Pancreas (tissue), 10 donors: ENCODE measurements around the gene SLCO4A1. TPM values are rescaled to one million over a fixed set of nuclear protein-coding genes. Genes with fewer than 3 reads are reported as not detected.

ENCODE experiments used
- ATAC-seq, 4 donors: fragments of 200-7000 bp; cut with Tn5 transposase; one replicate each; pipeline versions ENCODE4 v1.8.0 to v1.9.1; 2020; ENCODE audit warnings: mild to moderate bottlenecking in 4 of 4, moderate library complexity in 4 of 4
- DNase-seq, 6 donors: peaks; one replicate each; pipeline ENCODE4 v3.0.0-alpha.2; 2020
- FAIRE-seq: peaks from 2 replicates; lab custom pipeline; 2012; peaks lifted over from hg19 to GRCh38; lab: Jason Lieb, UNC
- H3K27ac ChIP-seq, 4 donors: fragments of 200-600 bp; sonication (generic); 1 replicate in 3 of 4; 2 replicates in 1 of 4; pipeline versions ENCODE4 v1.5.0 to v1.8.0; 2020
- H3K27me3 ChIP-seq, 4 donors: fragments of 200-600 bp; one replicate each; pipeline ENCODE4 v1.8.0; 2021
- H3K36me3 ChIP-seq, 3 donors: fragments of 200-600 bp; sonication (generic) in 1 of 3; one replicate each; pipeline versions ENCODE4 v1.5.0 to v1.8.0; 2020 to 2021
- H3K4me1 ChIP-seq, 3 donors: fragments of 200-600 bp; one replicate each; pipeline ENCODE4 v1.8.0; 2021
- H3K4me3 ChIP-seq, 4 donors: fragments of 200-600 bp; sonication (generic) in 2 of 4; one replicate each; pipeline versions ENCODE4 v1.5.0 to v1.8.0; 2020 to 2021
- H3K9me3 ChIP-seq, 4 donors: fragments of 200-600 bp; one replicate each; pipeline ENCODE4 v1.8.0; 2021
- WGBS, 2 donors: extraction: QIAGEN DNeasy Blood & Tissue Kit; methylation state at CpG; one replicate each; pipeline ENCODE4 v1.1.7; 2013; 5-methylcytosine and 5-hydroxymethylcytosine counted together
- intact Hi-C, 3 donors: fragments of 100-400 bp; cut with DNase I; formaldehyde crosslinking; loops; one replicate each; pipeline versions ENCODE4 v1.11.1 to v1.14.2; 2022
- polyA plus RNA-seq, 2 donors: library from polyadenylated mRNA; stranded (reverse); fragments of 200-250 nt; gene quantifications; one replicate each; pipeline ENCODE4 v1.2.3, GENCODE V29; 2013
- total RNA-seq, 6 donors: library from RNA; stranded (reverse); fragmentation: NEBNext Ultra II Directional in 4 of 6; extraction: Animal tissue kit (Norgen Biotek cat#: 25700) in 4 of 6; gene quantifications; one replicate each; pipeline versions ENCODE4 v1.2.1 to v1.2.4, GENCODE V29; 2021 to 2023
- TF ChIP-seq, protein P1 (sequence below), 4 donors: fragments of 200-600 bp; sonication (generic) in 3 of 4; IDR thresholded peaks; one replicate each; pipeline versions ENCODE4 v1.5.0 to v1.8.0; 2021; ENCODE audit warnings: antibody characterized with exemption in 4 of 4
- donor health status: healthy with polysubstance abuse.
- donor health status: DM: no; HTN: no; CAD: no; lungs with moderate emphysema.
- donor health status: DM: no; HTN: no; CAD: no.
- donor health status: control.
- donor health status: control.
- donor health status: Bipolar disorder and iron deficiency.
- donor health status: DM: yes; HTN: yes; CAD: no.
- donor health status: DM: no; HTN: no; CAD: no.
- donor health status: DM: no; HTN: no; CAD: no.
- donor health status: DM: yes; HTN: yes; CAD: no.

Gene SLCO4A1
- total and polyA plus RNA-seq, 8 donors: 1.2 to 15.9 (median 2.2) TPM

DNA sequence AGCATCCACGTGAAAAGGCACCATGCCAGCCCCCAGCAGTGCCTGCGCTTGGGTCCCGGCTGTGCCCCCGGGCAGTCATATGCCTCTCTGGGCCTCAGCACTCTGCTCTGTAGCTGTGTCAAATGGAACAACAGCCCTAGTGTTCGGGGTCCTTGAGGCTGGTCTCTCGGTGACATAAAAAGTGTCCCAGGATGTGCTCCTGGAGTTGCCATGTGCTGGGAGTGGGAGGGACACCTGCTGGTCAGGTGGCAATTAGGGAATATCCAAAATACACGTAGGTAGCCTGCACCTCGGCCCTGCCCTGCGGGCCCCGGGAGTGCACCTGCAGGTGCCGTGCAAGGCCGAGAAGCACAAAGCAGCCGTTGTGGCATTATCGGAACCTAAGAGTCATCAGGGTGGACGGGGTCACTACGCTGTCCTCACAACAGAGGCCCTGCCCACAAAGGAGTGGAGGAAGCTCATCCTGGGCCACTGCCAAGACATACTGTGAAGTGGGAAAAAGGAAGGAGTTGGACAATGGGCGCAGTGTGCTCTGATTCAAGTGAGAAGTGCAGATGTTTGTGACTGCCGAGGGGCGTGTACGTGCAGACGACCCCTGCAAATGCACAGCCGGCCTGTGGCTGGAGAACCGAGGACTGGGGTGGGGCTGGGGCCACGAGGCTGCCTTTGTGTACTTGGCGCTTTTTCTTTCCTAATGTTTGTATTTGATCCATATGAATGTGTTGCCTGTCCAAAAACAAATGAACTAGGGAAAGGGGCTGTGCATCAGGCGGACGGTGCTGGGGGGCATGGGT is 24.6 kb downstream of the SLCO4A1 start:
- intact Hi-C loops: no loop called here
- WGBS, 2 donors: 33 to 35% methylated on average over 27 of the region's 27 CpGs
- ATAC-seq (peak; percentile 55 to 76 (median 72)), DNase-seq (peak in 3 of 6 donors; percentile 51 to 69 (median 60)), FAIRE-seq (no peak)
- Histone ChIP-seq H3K4me3 (no peak overlapping the region), H3K4me1 (no peaks in the 10 kb centered on the region), H3K36me3 (no peaks in the 10 kb centered on the region), H3K9me3 (no peaks in the 10 kb centered on the region), H3K27ac (peak overlapping the region in 3 of 4 donors; percentile 45 to 75 (median 60)), H3K27me3 (no peaks in the 10 kb centered on the region)
- TF ChIP-seq, protein P1, sequence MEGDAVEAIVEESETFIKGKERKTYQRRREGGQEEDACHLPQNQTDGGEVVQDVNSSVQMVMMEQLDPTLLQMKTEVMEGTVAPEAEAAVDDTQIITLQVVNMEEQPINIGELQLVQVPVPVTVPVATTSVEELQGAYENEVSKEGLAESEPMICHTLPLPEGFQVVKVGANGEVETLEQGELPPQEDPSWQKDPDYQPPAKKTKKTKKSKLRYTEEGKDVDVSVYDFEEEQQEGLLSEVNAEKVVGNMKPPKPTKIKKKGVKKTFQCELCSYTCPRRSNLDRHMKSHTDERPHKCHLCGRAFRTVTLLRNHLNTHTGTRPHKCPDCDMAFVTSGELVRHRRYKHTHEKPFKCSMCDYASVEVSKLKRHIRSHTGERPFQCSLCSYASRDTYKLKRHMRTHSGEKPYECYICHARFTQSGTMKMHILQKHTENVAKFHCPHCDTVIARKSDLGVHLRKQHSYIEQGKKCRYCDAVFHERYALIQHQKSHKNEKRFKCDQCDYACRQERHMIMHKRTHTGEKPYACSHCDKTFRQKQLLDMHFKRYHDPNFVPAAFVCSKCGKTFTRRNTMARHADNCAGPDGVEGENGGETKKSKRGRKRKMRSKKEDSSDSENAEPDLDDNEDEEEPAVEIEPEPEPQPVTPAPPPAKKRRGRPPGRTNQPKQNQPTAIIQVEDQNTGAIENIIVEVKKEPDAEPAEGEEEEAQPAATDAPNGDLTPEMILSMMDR (IDR thresholded peaks at IDR 0.05): no peak

DNA sequence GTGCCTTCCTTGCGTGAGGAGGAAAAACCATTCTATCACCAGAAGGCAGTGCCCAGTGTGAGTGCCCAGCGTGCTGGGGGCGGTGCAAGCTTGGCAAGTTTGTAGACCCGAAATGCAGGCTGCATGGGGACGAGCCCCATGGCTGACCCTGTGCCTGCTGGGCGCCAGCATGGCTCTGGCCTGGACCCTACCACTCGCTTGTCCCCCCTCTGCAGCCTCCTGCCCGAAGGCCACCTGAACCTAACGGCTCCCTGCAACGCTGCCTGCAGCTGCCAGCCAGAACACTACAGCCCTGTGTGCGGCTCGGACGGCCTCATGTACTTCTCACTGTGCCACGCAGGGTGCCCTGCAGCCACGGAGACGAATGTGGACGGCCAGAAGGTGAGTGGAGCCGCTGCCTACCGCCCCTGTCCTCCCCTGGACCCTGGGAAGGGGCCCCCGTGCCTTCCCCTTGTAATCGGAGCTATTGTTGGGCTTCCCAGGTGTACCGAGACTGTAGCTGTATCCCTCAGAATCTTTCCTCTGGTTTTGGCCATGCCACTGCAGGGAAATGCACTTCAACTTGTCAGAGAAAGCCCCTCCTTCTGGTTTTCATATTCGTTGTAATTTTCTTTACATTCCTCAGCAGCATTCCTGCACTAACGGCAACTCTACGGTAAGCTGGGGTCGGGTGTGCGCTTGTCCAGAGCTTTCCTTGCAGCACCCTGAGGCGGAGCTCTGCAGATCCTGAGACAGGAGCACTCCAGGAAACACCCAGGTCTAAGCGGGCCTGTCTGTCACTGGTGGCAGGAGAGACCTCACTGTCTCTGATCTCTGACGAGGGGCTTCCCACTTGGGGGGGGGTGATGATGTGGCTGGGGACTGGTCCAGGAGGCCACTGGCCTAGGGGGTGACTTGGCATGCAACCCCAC is 25.5 kb downstream of the SLCO4A1 start:
- no peaks in the 10 kb centered on the region for H3K36me3 ChIP-seq
- WGBS, 2 donors: 55 to 67% methylated on average over 30 of the region's 30 CpGs
- DNase-seq (no peak), FAIRE-seq (no peak), ATAC-seq (no peak)
- peak overlapping the region in 3 of 4 donors; percentile 45 to 75 (median 60) for H3K27ac ChIP-seq
- H3K4me3 ChIP-seq: no peak overlapping the region
- TF ChIP-seq, protein P1 (IDR thresholded peaks at IDR 0.05): no peak
- intact Hi-C loops: no loop called here
- no peaks in the 10 kb centered on the region for H3K4me1 ChIP-seq
- no peaks in the 10 kb centered on the region for H3K9me3 ChIP-seq
- H3K27me3 ChIP-seq: no peaks in the 10 kb centered on the region

DNA sequence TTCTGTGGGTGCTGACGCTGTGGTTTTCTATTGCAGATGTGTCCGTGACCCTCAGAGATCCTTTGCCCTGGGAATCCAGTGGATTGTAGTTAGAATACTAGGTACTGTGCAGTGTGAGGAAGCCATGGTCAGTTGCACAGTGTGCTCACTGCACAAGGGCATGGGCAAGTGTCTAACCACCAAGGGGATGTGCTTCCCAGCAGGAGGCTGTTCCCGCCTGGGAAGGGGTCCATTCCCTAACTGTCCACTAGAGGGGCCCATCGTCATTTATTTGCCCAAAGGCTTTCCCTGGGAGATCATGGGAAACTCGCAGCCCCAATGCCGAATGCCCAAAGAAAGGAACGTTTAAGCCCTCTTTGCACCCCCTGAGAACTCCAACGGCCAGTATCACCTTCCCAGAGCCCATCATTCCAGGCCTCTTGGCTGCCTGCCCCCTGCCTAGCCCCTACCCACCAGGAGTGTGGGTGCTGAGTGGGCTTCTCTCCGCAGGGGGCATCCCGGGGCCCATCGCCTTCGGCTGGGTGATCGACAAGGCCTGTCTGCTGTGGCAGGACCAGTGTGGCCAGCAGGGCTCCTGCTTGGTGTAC is 26.2 kb downstream of the SLCO4A1 start:
- FAIRE-seq: no peak
- Histone ChIP-seq H3K27ac (no peak overlapping the region), H3K9me3 (no peaks in the 10 kb centered on the region), H3K4me3 (no peak overlapping the region), H3K36me3 (no peaks in the 10 kb centered on the region), H3K4me1 (no peaks in the 10 kb centered on the region), H3K27me3 (no peaks in the 10 kb centered on the region)
- TF ChIP-seq, protein P1 (IDR thresholded peaks at IDR 0.05): peak; percentile 73 to 83 (median 78)
- intact Hi-C loops: no loop called here
- peak in 4 of 6 donors; percentile 63 to 83 (median 72) for DNase-seq
- peak; percentile 60 to 80 (median 77) for ATAC-seq
- WGBS, 2 donors: 50 to 53% methylated on average over 13 of the region's 13 CpGs

DNA sequence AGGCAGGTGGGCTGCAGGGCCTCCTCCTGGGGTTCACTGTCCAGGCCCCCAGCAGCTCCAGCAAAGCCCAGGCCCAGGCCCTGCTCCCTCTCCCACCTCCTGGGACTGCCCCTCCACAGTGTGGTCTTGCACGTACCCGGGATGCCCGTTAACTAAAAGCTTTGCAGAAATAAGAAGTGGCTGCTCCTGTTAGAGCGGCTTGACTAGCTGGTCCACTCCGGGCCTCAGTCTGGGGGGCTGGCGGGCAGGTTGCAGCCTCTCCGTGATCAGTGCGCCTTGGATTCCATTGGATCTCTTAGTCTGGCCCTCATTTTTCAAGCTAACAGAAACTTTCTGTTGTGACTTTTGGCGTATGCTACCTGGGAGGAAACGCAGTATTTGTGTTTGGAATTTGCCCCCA is 26.9 kb downstream of the SLCO4A1 start:
- intact Hi-C loops: no loop called here
- Histone ChIP-seq H3K27me3 (no peaks in the 10 kb centered on the region), H3K4me1 (no peaks in the 10 kb centered on the region), H3K36me3 (no peaks in the 10 kb centered on the region), H3K9me3 (no peaks in the 10 kb centered on the region), H3K4me3 (no peak overlapping the region), H3K27ac (no peak overlapping the region)
- FAIRE-seq (no peak), DNase-seq (no peak), ATAC-seq (no peak)
- WGBS, 2 donors: 82 to 87% methylated on average over 10 of the region's 10 CpGs
- TF ChIP-seq, protein P1 (IDR thresholded peaks at IDR 0.05): no peak
